GM21515 (cell line): ENCODE measurements around the gene PVALEF.

ENCODE experiments used
- ATAC-seq: cut with Tn5 transposase; IDR thresholded peaks from one replicate; pipeline ENCODE4 v1.9.1; 2021; ENCODE audit not compliant: unreplicated experiment

Gene PVALEF

GRCh38 chr17:81194941-81195901 lies 29.9 kb downstream of the PVALEF start:
- no peak for ATAC-seq

- ATAC-seq: no peak
These were observed 30.7 kb downstream of the PVALEF start for GRCh38 chr17:81195941-81196495.

DNA sequence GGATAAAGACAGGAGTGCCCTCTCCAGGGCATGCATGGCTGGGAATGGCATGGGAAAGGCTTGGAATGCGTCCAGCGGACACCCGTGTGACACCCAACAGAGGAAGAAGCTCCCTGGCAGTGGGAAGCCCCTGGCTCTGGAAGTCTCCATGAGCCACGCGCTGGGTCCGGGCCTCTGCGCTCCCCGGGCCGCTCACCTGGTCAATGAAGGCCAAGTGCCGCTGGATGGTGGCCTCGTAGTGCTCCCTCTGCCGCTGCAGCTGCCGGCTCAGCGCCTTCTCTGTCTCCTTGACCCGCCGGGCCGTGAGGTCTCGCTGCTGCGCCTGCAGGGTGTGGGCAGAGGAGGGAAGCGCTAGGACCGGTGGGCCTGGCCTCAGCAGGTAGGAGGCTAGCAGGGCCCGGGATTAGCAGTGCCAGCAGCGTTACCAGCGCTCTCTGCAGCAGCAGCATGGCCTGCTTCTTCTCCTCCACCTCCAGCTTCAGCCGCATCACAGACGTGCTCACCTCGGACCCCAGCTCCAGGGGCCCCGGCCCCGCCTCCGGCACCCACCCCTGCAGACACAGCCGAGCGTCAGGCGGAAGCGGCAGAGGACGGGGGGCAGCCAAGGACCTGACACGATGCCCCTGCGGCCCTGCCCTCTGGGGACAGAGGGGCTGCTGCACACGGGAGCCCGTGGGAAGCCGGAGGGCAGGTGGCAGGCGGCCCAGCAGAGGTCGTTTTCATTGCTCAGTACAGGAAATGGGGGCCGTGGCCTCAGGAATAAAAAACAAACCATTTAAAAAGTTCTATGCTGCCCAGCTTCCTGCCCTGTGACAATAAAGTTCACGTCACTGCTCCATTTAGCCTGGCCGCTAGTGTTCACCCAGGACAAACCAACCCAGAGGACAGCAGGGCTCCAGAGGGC lies 31.4 kb downstream of the PVALEF start:
- ATAC-seq: no peak

DNA sequence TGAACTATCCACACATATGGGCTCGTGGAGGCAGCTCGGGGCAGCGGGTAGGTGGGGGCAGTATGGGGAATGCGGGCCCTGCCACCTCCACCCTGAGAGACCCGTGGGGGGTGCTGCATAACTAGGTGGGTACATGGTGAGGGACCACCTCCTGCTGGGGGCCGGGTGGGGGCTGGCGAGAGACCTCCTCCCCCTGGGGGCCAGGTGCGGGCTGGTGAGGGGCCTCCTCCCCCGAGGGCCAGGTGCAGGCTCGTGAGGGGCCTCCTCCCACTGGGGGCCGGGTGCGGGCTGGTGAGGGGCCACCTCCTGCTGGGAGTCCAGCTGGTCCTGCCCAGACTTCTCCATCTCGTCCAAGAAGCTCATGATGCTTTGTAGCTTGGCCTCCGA lies 32.1 kb downstream of the PVALEF start:
- ATAC-seq: no peak

GRCh38 chr17:81197831-81198490 lies 32.7 kb downstream of the PVALEF start:
- no peak for ATAC-seq

GRCh38 chr17:81198826-81199481 lies 33.6 kb downstream of the PVALEF start:
- ATAC-seq: no peak

DNA sequence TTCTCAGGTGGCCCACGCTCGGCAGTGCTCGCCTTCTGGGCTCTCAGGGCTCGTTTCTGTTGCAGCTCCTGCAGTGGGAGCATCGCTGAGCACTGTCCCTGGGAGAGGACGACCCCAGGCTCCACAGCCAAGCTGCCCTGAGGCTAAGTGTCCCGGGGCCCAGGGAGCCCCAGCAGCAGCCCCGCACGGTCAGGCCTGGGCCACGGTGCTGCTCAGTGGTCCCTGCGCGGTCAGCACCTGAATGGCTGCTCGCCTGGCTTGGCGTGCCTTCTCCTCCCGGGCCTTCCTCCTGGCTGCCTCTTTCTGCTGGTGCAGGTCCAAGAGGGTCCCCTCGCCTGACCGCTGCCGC lies 34.1 kb downstream of the PVALEF start:
- ATAC-seq: no peak

GRCh38 chr17:81200201-81200600 lies 34.9 kb downstream of the PVALEF start:
- ATAC-seq: no peak

GRCh38 chr17:81200695-81201580 lies 35.6 kb downstream of the PVALEF start:
- no peak for ATAC-seq

DNA sequence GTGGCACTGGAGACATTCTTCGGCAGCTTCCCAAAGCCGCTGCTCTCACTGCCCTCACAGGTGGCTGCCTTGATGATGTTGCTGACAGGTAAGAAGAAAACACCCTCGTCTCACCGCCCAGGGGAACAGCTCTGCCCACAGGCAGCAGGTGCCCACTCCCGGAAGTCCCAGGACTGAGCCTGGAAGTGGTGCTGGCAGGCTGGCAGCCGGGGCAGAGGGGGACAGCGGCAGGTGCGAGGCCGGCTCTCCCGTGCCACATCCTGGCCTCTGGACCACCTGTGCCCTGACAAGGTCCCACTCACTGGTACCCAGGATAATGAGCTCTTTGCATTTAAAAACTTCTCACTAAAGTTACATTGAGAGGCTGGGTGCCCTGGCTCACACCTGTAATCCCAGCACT lies 37.0 kb downstream of the PVALEF start:
- ATAC-seq: no peak

- ATAC-seq: no peak
These were observed 37.8 kb downstream of the PVALEF start for GRCh38 chr17:81203136-81203535.

GRCh38 chr17:81204578-81204977 lies 39.3 kb downstream of the PVALEF start:
- no peak for ATAC-seq

DNA sequence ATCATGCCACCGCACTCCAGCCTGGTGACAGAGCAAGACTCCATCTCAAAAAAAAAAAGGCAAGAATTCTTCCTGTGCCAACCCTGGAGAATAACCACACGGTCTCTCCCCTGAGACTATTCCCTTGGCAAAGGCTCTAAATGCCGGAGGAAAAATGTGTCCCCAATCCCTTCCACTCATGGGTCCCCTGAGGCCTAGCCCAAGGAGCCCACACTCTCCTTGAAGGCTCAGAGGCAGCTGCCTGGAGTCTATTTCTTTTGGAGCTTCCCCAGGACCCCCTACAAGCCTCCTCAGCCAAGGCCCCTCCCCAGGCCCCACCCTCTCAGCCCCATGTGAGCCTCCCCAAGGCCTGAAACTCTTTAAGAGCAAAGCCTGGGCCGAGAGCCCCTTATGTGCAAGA lies 40.9 kb downstream of the PVALEF start:
- no peak for ATAC-seq

- no peak for ATAC-seq
These were observed 41.4 kb downstream of the PVALEF start for GRCh38 chr17:81206657-81207056.

- no peak for ATAC-seq
These were observed 42.6 kb downstream of the PVALEF start for GRCh38 chr17:81207610-81208581.

- no peak for ATAC-seq
These were observed 43.3 kb downstream of the PVALEF start for GRCh38 chr17:81208651-81209050.

DNA sequence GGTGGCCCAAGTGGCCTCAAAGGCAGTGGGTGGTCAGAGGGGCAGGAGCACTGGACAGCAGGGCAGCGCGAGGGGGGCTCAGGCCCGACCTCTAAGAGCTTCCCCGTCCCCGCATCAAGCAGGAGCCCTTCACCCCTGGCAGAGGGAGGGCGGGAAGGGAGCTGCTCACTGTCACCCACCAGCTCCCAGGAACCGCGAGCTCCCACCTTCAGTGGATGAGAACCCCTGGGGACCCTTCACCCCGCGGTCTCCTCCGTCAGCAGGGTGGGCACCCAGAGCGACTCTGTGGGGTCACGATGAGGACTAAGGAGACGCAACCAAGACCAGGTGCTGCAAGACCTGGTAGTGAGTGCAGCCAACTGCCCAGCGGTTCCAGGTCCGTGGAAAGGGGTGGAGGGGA lies 43.8 kb downstream of the PVALEF start:
- ATAC-seq: no peak

DNA sequence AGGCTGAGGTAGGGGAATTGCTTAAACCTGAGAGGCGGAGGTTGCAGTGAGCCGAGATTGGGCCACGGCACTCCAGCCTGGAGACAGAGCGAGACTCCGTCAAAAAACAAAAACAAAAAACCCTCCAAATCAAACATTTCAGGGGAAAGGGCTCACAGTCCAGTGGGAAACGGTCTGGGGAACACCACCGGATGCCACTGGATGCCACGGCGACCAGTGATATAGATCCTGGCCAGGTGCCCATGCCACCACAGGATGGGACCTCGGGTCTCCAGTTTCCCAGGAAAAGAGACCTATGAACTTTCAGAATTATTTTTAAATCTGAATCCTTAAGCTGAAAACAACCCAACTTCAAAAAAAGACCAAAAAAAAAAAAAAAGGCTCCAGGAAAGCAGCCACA lies 45.2 kb downstream of the PVALEF start:
- no peak for ATAC-seq
